GM12878 (cell line): Measurements from ENCODE around the gene HAAO. TPM values are rescaled to one million over a fixed set of nuclear protein-coding genes. Genes with fewer than 3 reads are reported as not detected.

Source experiments
- ATAC-seq: fragments of 200-7000 bp; cut with Tn5 transposase; 3 replicates; pipeline ENCODE4 v1.9.1; 2020; ENCODE audit warnings: mild to moderate bottlenecking, moderate library complexity
- BruUV-seq: library from RNA; stranded (reverse); fragments of 400-500 nt; replicated peaks from 2 replicates; lab custom pipeline; 2021; lab: Mats Ljungman, UMichigan
- CTCF ChIA-PET: fragments of 300-600 bp; sonication (Branson Sonifier 250); formaldehyde crosslinking; extraction: SDS; loops from one replicate; lab custom pipeline; 2021; ENCODE audit warnings: inconsistent platforms; lab: Yijun Ruan, JAX
- POLR2A ChIA-PET: fragments of 350-600 bp; formaldehyde crosslinking; extraction: SDS; loops from one replicate; lab custom pipeline; 2021; ENCODE audit warnings: inconsistent platforms; lab: Charles Lee
- RAD21 ChIA-PET: fragments of 300-600 bp; sonication (Branson Sonifier 250); formaldehyde crosslinking; loops from one replicate; lab custom pipeline; 2023; ENCODE audit warnings: antibody characterized with exemption; ENCODE audit not compliant: unreplicated experiment; lab: Charles Lee
- SMC1A ChIA-PET: fragments of 300-600 bp; sonication (Branson Sonifier 250); formaldehyde crosslinking; loops from one replicate; lab custom pipeline; 2023; ENCODE audit not compliant: unreplicated experiment, uncharacterized antibody; lab: Charles Lee
- DNase-seq: peaks from one replicate; pipeline ENCODE4 v3.0.0-alpha.2; 2011; ENCODE audit warnings: low read depth, low spot score
- FAIRE-seq: peaks from 3 replicates; lab custom pipeline; 2011; peaks lifted over from hg19 to GRCh38; lab: Jason Lieb, UNC
- H2AFZ ChIP-seq: 2 replicates; pipeline ENCODE4 v1.6.0; 2011; ENCODE audit warnings: low read depth, low read length, control low read depth; ENCODE audit not compliant: control insufficient read depth
- H3K27ac ChIP-seq: 2 replicates; pipeline ENCODE4 v1.5.1; 2011; ENCODE audit warnings: control low read depth; ENCODE audit not compliant: control insufficient read depth, insufficient read depth
- H3K27me3 ChIP-seq, 2 experiments: replicated peaks in 1 of 2; 2 replicates each; pipeline versions ENCODE4 v1.6.0 to v1.6.1; 2011; ENCODE audit warnings: low read length in 1 of 2; ENCODE audit not compliant: control insufficient read depth in 2 of 2, insufficient read depth in 2 of 2
- H3K36me3 ChIP-seq, 2 experiments: 2 replicates each; pipeline ENCODE4 v1.5.1; 2011; ENCODE audit warnings: low read length in 1 of 2; ENCODE audit not compliant: control insufficient read depth in 2 of 2, insufficient read depth in 2 of 2
- H3K4me1 ChIP-seq: 2 replicates; pipeline ENCODE4 v1.6.1; 2011; ENCODE audit warnings: mild to moderate bottlenecking, low read length, moderate library complexity, mixed read lengths; ENCODE audit not compliant: control insufficient read depth, insufficient read depth
- H3K4me2 ChIP-seq: 2 replicates; pipeline ENCODE4 v1.6.0; 2011; ENCODE audit warnings: control low read depth; ENCODE audit not compliant: control insufficient read depth, insufficient read depth
- H3K4me3 ChIP-seq: fragments of 200-600 bp; sonication (generic); 2 replicates; pipeline ENCODE4 v1.5.1; 2016
- H3K79me2 ChIP-seq: 2 replicates; pipeline ENCODE4 v1.6.0; 2011; ENCODE audit warnings: low read length; ENCODE audit not compliant: control insufficient read depth, insufficient read depth
- H3K9ac ChIP-seq: 2 replicates; pipeline ENCODE4 v1.8.0; 2011; ENCODE audit warnings: low read length, control low read depth, mixed read lengths; ENCODE audit not compliant: control insufficient read depth, insufficient read depth
- H3K9me3 ChIP-seq: replicated peaks from 3 replicates; pipeline ENCODE4 v1.5.1; 2011; ENCODE audit warnings: mild to moderate bottlenecking, low read length; ENCODE audit not compliant: control insufficient read depth, insufficient read depth
- H4K20me1 ChIP-seq: 2 replicates; pipeline ENCODE4 v1.6.0; 2011; ENCODE audit not compliant: control insufficient read depth, insufficient read depth
- BCL11A ChIP-seq: IDR thresholded peaks from 2 replicates; pipeline ENCODE4 v1.6.1; 2011; ENCODE audit warnings: low read depth, low read length
- CHD4 ChIP-seq: fragments of 200-600 bp; sonication (generic); IDR thresholded peaks from 2 replicates; pipeline ENCODE4 v1.6.1; 2016; ENCODE audit warnings: mild to moderate bottlenecking
- FOXM1 ChIP-seq: IDR thresholded peaks from 2 replicates; pipeline ENCODE4 v1.6.1; 2012; ENCODE audit warnings: low read depth, mild to moderate bottlenecking, inconsistent platforms, low read length, moderate library complexity
- IRF4 ChIP-seq: IDR thresholded peaks from 2 replicates; pipeline ENCODE4 v1.6.1; 2011; ENCODE audit warnings: low read depth, low read length
- MEF2B ChIP-seq: fragments of 450-650 bp; IDR thresholded peaks from 2 replicates; pipeline ENCODE4 v1.6.1; 2018; ENCODE audit warnings: mild to moderate bottlenecking, moderate library complexity; ENCODE audit not compliant: partially characterized antibody, poor library complexity, severe bottlenecking
- MTA3 ChIP-seq: IDR thresholded peaks from 2 replicates; pipeline ENCODE4 v1.6.1; 2012; ENCODE audit warnings: low read length, inconsistent platforms, borderline replicate concordance
- POLR2A ChIP-seq: IDR thresholded peaks from 2 replicates; pipeline ENCODE4 v1.6.1; 2011; ENCODE audit warnings: low read depth, mild to moderate bottlenecking, low read length
- RAD51 ChIP-seq: fragments of 450-650 bp; IDR thresholded peaks from 2 replicates; pipeline ENCODE4 v1.6.1; 2016; ENCODE audit warnings: moderate library complexity, mild to moderate bottlenecking, inconsistent platforms
- SUZ12 ChIP-seq: fragments of 200-600 bp; sonication (generic); IDR thresholded peaks from one replicate; pipeline ENCODE4 v1.6.1; 2018; ENCODE audit warnings: antibody characterized with exemption, mild to moderate bottlenecking; ENCODE audit not compliant: unreplicated experiment
- TBL1XR1 ChIP-seq: IDR thresholded peaks from 2 replicates; pipeline ENCODE4 v1.6.1; 2012; ENCODE audit warnings: low read depth, low read length, improper control_type of control experiment
- TCF7 ChIP-seq: IDR thresholded peaks from 2 replicates; pipeline ENCODE4 v1.6.1; 2014; ENCODE audit warnings: antibody characterized with exemption, borderline replicate concordance
- WRNIP1 ChIP-seq: IDR thresholded peaks from 2 replicates; pipeline ENCODE4 v1.6.1; 2011; ENCODE audit warnings: low read depth, low read length, improper control_type of control experiment, borderline replicate concordance
- ZBED1 ChIP-seq: IDR thresholded peaks from 2 replicates; pipeline ENCODE4 v1.6.1; 2016; ENCODE audit warnings: borderline replicate concordance
- ZNF384 ChIP-seq: IDR thresholded peaks from 2 replicates; pipeline ENCODE4 v1.6.1; 2012; ENCODE audit warnings: low read depth, mild to moderate bottlenecking, low read length, improper control_type of control experiment, borderline replicate concordance
- WGBS: methylation state at CpG from one replicate; pipeline ENCODE4 v1.1.6; 2016; ENCODE audit warnings: low lambda C conversion rate; ENCODE audit not compliant: insufficient replicate concordance, insufficient coverage; ENCODE audit errors: missing lambda C conversion rate; 5-methylcytosine and 5-hydroxymethylcytosine counted together
- in situ Hi-C: fragments of 300-500 bp; cut with MboI; formaldehyde crosslinking; loops from 9 replicates; pipeline ENCODE4 v1.14.3; 2018; ENCODE audit warnings: mixed read lengths
- intact Hi-C: fragments of 100-400 bp; cut with micrococcal nuclease; formaldehyde crosslinking; loops from one replicate; pipeline ENCODE4 v1.14.2; 2022; ENCODE audit not compliant: unreplicated experiment
- polyA plus RNA-seq, 11 experiments: library from polyadenylated mRNA; depleted of rRNA in 4 of 11; unstranded in 6 of 11; stranded (reverse) in 5 of 11; fragments of >200 nt; fragmentation: Nextera tagmentation in 4 of 11; fragmentation: Illumina TruSeq in 1 of 11; extraction: Ambion mirVana in 4 of 11; extraction: Trizol in 1 of 11; gene quantifications; 1 replicate in 1 of 11; 2 replicates in 10 of 11; pipeline versions ENCODE4 v1.2.1 to v1.2.3, GENCODE V29; 2011 to 2016; ENCODE audit warnings: inconsistent platforms in 2 of 11, missing spikeins in 2 of 11, low read depth in 1 of 11
- total RNA-seq, 4 experiments: library from RNA; depleted of rRNA in 3 of 4; stranded (reverse); fragments of >200 nt in 3 of 4; fragmentation: Illumina TruSeq in 1 of 4; extraction: Trizol in 1 of 4; gene quantifications; 2 replicates each; pipeline versions ENCODE4 v1.2.1 to v1.2.3, GENCODE V29; 2013 to 2021
- TF ChIP-seq, protein P1 (sequence below): fragments of 150-350 bp; IDR thresholded peaks from 2 replicates; pipeline ENCODE4 v1.6.1; 2014; ENCODE audit warnings: mild to moderate bottlenecking, low read depth, low read length
- TF ChIP-seq, protein P2 (sequence below): fragments of 450-650 bp; IDR thresholded peaks from 2 replicates; pipeline ENCODE4 v1.6.1; 2017; ENCODE audit warnings: mild to moderate bottlenecking, moderate library complexity
- TF ChIP-seq, protein P3 (sequence below): IDR thresholded peaks from 2 replicates; pipeline ENCODE4 v1.6.1; 2011; ENCODE audit warnings: low read depth, mild to moderate bottlenecking, low read length, moderate library complexity, borderline replicate concordance; ENCODE audit errors: extremely low read depth

HAAO gene
- total and polyA plus RNA-seq, 10 of the 15 experiments (the other 5 are each of a cell fraction or from before 2014, with no cell fraction given): 4.3 to 58.7 (median 26.8) TPM

- peak overlapping the region; percentile 82 for H3K4me3 ChIP-seq
- no peaks in the 10 kb centered on the region for H3K36me3 ChIP-seq
- FAIRE-seq: peak; percentile 38
- RAD21 ChIA-PET: interaction anchor here (0.6 to 5.8 kb wide), 11 partner anchors 9 to 600 kb away, joined by 3 to 96 read pairs (median 9); no protein-coding TSS in a partner anchor
- BruUV-seq: no TSS peak
- peak overlapping the region; percentile 95 for H3K9ac ChIP-seq
- POLR2A ChIA-PET: interaction anchor here (0.6 to 5.3 kb wide), 16 partner anchors 9 to 833 kb away, joined by 3 to 99 read pairs (median 4); no protein-coding TSS in a partner anchor
- peak overlapping the region; percentile 9; the same call in 1 of the 2 replicates for H2AFZ ChIP-seq
- H3K4me1 ChIP-seq: peaks cover 20% of the 10 kb centered on the region
- no peaks in the 10 kb centered on the region for H4K20me1 ChIP-seq
- no peaks in the 10 kb centered on the region for H3K27me3 ChIP-seq
- SMC1A ChIA-PET: interaction anchor here (0.6 to 5.8 kb wide), 16 partner anchors 9 to 688 kb away, joined by 3 to 60 read pairs (median 4); no protein-coding TSS in a partner anchor
- in situ Hi-C loops: no loop called here
- peak overlapping the region; percentile 99 for H3K27ac ChIP-seq
- intact Hi-C loops: loop anchor here (10.0 kb wide), 2 partner anchors 302 to 432 kb away; partner anchors contain the start of genes COX7A2L and KCNG3
- CTCF ChIA-PET: interaction anchor here (0.8 to 5.7 kb wide), 9 partner anchors 9 to 75 kb away, joined by 3 to 69 read pairs (median 4); no protein-coding TSS in a partner anchor
- peak; percentile 40 for ATAC-seq
- peak; percentile 81 for DNase-seq
- WGBS: under 1% methylated on average over 7 of the region's 7 CpGs
- peaks cover 34% of the 10 kb centered on the region for H3K79me2 ChIP-seq
- H3K9me3 ChIP-seq: no peaks in the 10 kb centered on the region
- peak overlapping the region; percentile 85 for H3K4me2 ChIP-seq
- TF ChIP-seq BCL11A (peak; percentile 68; the same call in 1 of the 2 replicates), TCF7 (peak; percentile 48; the same call in 1 of the 2 replicates), FOXM1 (peak; percentile 84; the same call in 1 of the 2 replicates), MTA3 (peak; percentile 23; the same call in 1 of the 2 replicates), POLR2A (no peak), CHD4 (no peak), SUZ12 (no peak), ZNF384 (peak; percentile 90), MEF2B (peak; percentile 33), TBL1XR1 (peak; percentile 54; the same call in 1 of the 2 replicates), WRNIP1 (no peak), RAD51 (peak; percentile 64), ZBED1 (peak; percentile 69; the same call in 1 of the 2 replicates), IRF4 (peak; percentile 61; the same call in 1 of the 2 replicates)
- TF ChIP-seq, protein P1, sequence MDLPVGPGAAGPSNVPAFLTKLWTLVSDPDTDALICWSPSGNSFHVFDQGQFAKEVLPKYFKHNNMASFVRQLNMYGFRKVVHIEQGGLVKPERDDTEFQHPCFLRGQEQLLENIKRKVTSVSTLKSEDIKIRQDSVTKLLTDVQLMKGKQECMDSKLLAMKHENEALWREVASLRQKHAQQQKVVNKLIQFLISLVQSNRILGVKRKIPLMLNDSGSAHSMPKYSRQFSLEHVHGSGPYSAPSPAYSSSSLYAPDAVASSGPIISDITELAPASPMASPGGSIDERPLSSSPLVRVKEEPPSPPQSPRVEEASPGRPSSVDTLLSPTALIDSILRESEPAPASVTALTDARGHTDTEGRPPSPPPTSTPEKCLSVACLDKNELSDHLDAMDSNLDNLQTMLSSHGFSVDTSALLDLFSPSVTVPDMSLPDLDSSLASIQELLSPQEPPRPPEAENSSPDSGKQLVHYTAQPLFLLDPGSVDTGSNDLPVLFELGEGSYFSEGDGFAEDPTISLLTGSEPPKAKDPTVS: no peak
- TF ChIP-seq, protein P2, sequence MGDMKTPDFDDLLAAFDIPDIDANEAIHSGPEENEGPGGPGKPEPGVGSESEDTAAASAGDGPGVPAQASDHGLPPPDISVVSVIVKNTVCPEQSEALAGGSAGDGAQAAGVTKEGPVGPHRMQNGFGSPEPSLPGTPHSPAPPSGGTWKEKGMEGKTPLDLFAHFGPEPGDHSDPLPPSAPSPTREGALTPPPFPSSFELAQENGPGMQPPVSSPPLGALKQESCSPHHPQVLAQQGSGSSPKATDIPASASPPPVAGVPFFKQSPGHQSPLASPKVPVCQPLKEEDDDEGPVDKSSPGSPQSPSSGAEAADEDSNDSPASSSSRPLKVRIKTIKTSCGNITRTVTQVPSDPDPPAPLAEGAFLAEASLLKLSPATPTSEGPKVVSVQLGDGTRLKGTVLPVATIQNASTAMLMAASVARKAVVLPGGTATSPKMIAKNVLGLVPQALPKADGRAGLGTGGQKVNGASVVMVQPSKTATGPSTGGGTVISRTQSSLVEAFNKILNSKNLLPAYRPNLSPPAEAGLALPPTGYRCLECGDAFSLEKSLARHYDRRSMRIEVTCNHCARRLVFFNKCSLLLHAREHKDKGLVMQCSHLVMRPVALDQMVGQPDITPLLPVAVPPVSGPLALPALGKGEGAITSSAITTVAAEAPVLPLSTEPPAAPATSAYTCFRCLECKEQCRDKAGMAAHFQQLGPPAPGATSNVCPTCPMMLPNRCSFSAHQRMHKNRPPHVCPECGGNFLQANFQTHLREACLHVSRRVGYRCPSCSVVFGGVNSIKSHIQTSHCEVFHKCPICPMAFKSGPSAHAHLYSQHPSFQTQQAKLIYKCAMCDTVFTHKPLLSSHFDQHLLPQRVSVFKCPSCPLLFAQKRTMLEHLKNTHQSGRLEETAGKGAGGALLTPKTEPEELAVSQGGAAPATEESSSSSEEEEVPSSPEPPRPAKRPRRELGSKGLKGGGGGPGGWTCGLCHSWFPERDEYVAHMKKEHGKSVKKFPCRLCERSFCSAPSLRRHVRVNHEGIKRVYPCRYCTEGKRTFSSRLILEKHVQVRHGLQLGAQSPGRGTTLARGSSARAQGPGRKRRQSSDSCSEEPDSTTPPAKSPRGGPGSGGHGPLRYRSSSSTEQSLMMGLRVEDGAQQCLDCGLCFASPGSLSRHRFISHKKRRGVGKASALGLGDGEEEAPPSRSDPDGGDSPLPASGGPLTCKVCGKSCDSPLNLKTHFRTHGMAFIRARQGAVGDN: no peak
- TF ChIP-seq, protein P3, sequence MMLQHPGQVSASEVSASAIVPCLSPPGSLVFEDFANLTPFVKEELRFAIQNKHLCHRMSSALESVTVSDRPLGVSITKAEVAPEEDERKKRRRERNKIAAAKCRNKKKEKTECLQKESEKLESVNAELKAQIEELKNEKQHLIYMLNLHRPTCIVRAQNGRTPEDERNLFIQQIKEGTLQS: no peak
Measured at GRCh38 chr2:42796427-42797248, 4.3 kb upstream of the HAAO start.
